Mammary epithelial cell (primary cell): ENCODE measurements around the gene MS4A15.

Experiments used
- CTCF ChIP-seq, 2 donors: IDR thresholded peaks in 1 of 2; conservative IDR thresholded peaks in 1 of 2; 2 replicates each; pipeline ENCODE4 v1.5.1; 2011 to 2012; ENCODE audit warnings: inconsistent platforms in 2 of 2, low read length in 2 of 2, mild to moderate bottlenecking in 2 of 2, control low read depth in 1 of 2, low read depth in 1 of 2; ENCODE audit not compliant: insufficient read depth in 1 of 2; ENCODE audit errors: extremely low read depth in 1 of 2
- EZH2 ChIP-seq: IDR thresholded peaks from 2 replicates; pipeline ENCODE4 v1.6.1; 2012; ENCODE audit warnings: low read length, inconsistent platforms, borderline replicate concordance

GRCh38 chr11:60731586-60731985 is 25.1 kb upstream of the MS4A15 start:
- TF ChIP-seq EZH2 (no peak), CTCF (conservative IDR thresholded peaks at IDR 0.05 in 1 of 2, IDR thresholded peaks at IDR 0.05 in 1 of 2; ENCODE audit: extremely low read depth in 1 of 2, insufficient read depth in 1 of 2, low read depth in 1 of 2, low read length in 2 of 2) (no peak)
